ENCODE results near the gene TMEM54. TPM values are rescaled to one million over a fixed set of nuclear protein-coding genes. Genes with fewer than 3 reads are reported as not detected.

TMEM54 gene
- total and polyA plus RNA-seq, 7 donors, result 47.4 to 799 (median 135) TPM

GRCh38 chr1:32867671-32868070 is 33.5 kb downstream of the TMEM54 start:
- Histone ChIP-seq H3K4me1 (peaks cover 0 to 30% (median 18%) of the 10 kb centered on the region in 4 donors), H3K27me3 (peaks cover 0 to 4% (median 0%) of the 10 kb centered on the region in 3 donors), H3K27ac (no peak overlapping the region), H3K36me3 (peaks cover 0 to 19% (median 0%) of the 10 kb centered on the region in 4 donors), H3K4me3 (no peak overlapping the region), H3K9me3 (no peaks in the 10 kb centered on the region)
- intact Hi-C loops (cut with DNase I), result no loop called here
- 94 to 97% methylated on average over 7 of the region's 7 CpGs for WGBS, 2 donors
- TF ChIP-seq CTCF (IDR thresholded peaks at IDR 0.05), result no peak
- no peak for DNase-seq

DNA sequence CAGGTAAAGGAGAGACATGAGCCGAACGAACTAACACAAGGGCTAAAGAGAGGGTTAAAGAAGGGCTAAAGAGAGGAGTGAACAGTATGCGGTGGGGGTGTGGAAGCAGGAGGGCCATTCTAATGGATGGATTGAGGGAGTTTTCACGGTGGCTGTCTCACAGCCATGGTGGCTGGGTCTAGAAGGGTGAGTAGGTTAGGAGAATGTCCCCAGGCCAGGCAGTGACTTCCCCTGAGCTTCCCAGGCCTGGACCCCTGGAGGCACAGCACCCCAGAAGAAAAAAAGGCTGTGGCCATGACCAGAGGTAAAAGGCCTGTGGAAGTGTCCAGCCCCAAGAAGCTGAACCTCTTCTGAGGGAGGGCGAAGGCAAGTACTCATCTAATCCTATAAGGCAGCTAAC is 34.0 kb downstream of the TMEM54 start:
- H3K4me3 ChIP-seq, result no peak overlapping the region
- peaks cover 0 to 24% (median 0%) of the 10 kb centered on the region in 4 donors for H3K36me3 ChIP-seq
- H3K27ac ChIP-seq, result no peak overlapping the region
- WGBS, 2 donors, result 94 to 95% methylated on average over 5 of the region's 5 CpGs
- intact Hi-C loops (cut with DNase I), result no loop called here
- peaks cover 0 to 4% (median 0%) of the 10 kb centered on the region in 3 donors for H3K27me3 ChIP-seq
- H3K9me3 ChIP-seq, result no peaks in the 10 kb centered on the region
- H3K4me1 ChIP-seq, result peaks cover 0 to 25% (median 18%) of the 10 kb centered on the region in 4 donors
- no peak for TF ChIP-seq CTCF (IDR thresholded peaks at IDR 0.05)
- TF ChIP-seq EP300 (IDR thresholded peaks at IDR 0.05), result no peak
- DNase-seq, result no peak

GRCh38 chr1:32865639-32866405 is 35.4 kb downstream of the TMEM54 start:
- 72 to 77% methylated on average over 3 of the region's 3 CpGs for WGBS, 2 donors
- Histone ChIP-seq H3K4me3 (no peak overlapping the region), H3K27ac (peak overlapping the region in 1 of 4 donors; percentile 37), H3K9me3 (no peaks in the 10 kb centered on the region), H3K4me1 (peaks cover 0 to 23% (median 14%) of the 10 kb centered on the region in 4 donors), H3K27me3 (no peaks in the 10 kb centered on the region), H3K36me3 (peaks cover 0 to 31% (median 0%) of the 10 kb centered on the region in 4 donors)
- intact Hi-C loops (cut with DNase I), result no loop called here
- no peak for DNase-seq
- TF ChIP-seq CTCF (IDR thresholded peaks at IDR 0.05), result no peak
- no peak for TF ChIP-seq EP300 (IDR thresholded peaks at IDR 0.05)
- TF ChIP-seq POLR2A (IDR thresholded peaks at IDR 0.05), result no peak
- TF ChIP-seq POLR2AphosphoS5 (IDR thresholded peaks at IDR 0.05), result no peak

GRCh38 chr1:32864375-32865019 is 36.7 kb downstream of the TMEM54 start:
- 96 to 98% methylated on average over 8 of the region's 8 CpGs for WGBS, 2 donors

More at GRCh38 chr1:32864375-32865019, 36.7 kb downstream of the TMEM54 start:
- no peak overlapping the region for H3K27ac ChIP-seq
- no peaks in the 10 kb centered on the region for H3K27me3 ChIP-seq
- peaks cover 0 to 14% (median 7%) of the 10 kb centered on the region in 4 donors for H3K4me1 ChIP-seq
- no peak for TF ChIP-seq EP300 (IDR thresholded peaks at IDR 0.05)
- no peak for TF ChIP-seq CTCF (IDR thresholded peaks at IDR 0.05)
- no peak for TF ChIP-seq POLR2A (IDR thresholded peaks at IDR 0.05)
- TF ChIP-seq POLR2AphosphoS5 (IDR thresholded peaks at IDR 0.05), result no peak
- intact Hi-C loops (cut with DNase I), result no loop called here
- H3K36me3 ChIP-seq, result peaks cover 0 to 36% (median 0%) of the 10 kb centered on the region in 4 donors
- H3K9me3 ChIP-seq, result no peaks in the 10 kb centered on the region
- DNase-seq, result no peak
- H3K4me3 ChIP-seq, result no peak overlapping the region

Data from sigmoid colon (tissue), 7 donors.